GM18858 (cell line): ENCODE measurements around the gene KMT5B.
A peak's percentile ranks its signal among the peaks of the same experiment; 100 is the strongest.

Source experiments
- ATAC-seq: cut with Tn5 transposase; IDR thresholded peaks from one replicate; pipeline ENCODE4 v1.9.1; 2021; ENCODE audit not compliant: unreplicated experiment

Gene KMT5B

GRCh38 chr11:68216171-68216938 is 3.3 kb upstream of the KMT5B start:
- no peak for ATAC-seq

GRCh38 chr11:68215524-68216170 is 2.6 kb upstream of the KMT5B start:
- ATAC-seq, result no peak

GRCh38 chr11:68215087-68215445 is 2.0 kb upstream of the KMT5B start:
- ATAC-seq, result no peak

- ATAC-seq, result no peak
Observed at GRCh38 chr11:68214173-68215086, 1.3 kb upstream of the KMT5B start.

GRCh38 chr11:68213555-68214172 is 568 bp upstream of the KMT5B start:
- peak; percentile 31 for ATAC-seq

- no peak for ATAC-seq
Observed at GRCh38 chr11:68212421-68213134, 518 bp downstream of the KMT5B start.

GRCh38 chr11:68211546-68211945 is 1.6 kb downstream of the KMT5B start:
- no peak for ATAC-seq

- no peak for ATAC-seq
Observed at GRCh38 chr11:68206211-68206610, 6.9 kb downstream of the KMT5B start.

GRCh38 chr11:68204402-68204801 is 8.7 kb downstream of the KMT5B start:
- ATAC-seq, result no peak

- ATAC-seq, result no peak
Observed at GRCh38 chr11:68202165-68202564, 10.9 kb downstream of the KMT5B start.

GRCh38 chr11:68201492-68201891 is 11.6 kb downstream of the KMT5B start:
- no peak for ATAC-seq

- no peak for ATAC-seq
Observed at GRCh38 chr11:68200639-68201038, 12.5 kb downstream of the KMT5B start.

- ATAC-seq, result no peak
Observed at GRCh38 chr11:68199295-68199987, 13.7 kb downstream of the KMT5B start.

- no peak for ATAC-seq
Observed at GRCh38 chr11:68196219-68196618, 16.9 kb downstream of the KMT5B start.

GRCh38 chr11:68194675-68195294 is 18.3 kb downstream of the KMT5B start:
- ATAC-seq, result no peak

GRCh38 chr11:68193018-68193417 is 20.1 kb downstream of the KMT5B start:
- ATAC-seq, result no peak

GRCh38 chr11:68191661-68192579 is 21.2 kb downstream of the KMT5B start:
- no peak for ATAC-seq

GRCh38 chr11:68189888-68190287 is 23.2 kb downstream of the KMT5B start:
- ATAC-seq, result no peak
